ENCODE measurements around the gene UROC1. TPM values are rescaled to one million over a fixed set of nuclear protein-coding genes. Genes with fewer than 3 reads are reported as not detected.

Gene UROC1
- total RNA-seq, 1 donor: not detected

DNA sequence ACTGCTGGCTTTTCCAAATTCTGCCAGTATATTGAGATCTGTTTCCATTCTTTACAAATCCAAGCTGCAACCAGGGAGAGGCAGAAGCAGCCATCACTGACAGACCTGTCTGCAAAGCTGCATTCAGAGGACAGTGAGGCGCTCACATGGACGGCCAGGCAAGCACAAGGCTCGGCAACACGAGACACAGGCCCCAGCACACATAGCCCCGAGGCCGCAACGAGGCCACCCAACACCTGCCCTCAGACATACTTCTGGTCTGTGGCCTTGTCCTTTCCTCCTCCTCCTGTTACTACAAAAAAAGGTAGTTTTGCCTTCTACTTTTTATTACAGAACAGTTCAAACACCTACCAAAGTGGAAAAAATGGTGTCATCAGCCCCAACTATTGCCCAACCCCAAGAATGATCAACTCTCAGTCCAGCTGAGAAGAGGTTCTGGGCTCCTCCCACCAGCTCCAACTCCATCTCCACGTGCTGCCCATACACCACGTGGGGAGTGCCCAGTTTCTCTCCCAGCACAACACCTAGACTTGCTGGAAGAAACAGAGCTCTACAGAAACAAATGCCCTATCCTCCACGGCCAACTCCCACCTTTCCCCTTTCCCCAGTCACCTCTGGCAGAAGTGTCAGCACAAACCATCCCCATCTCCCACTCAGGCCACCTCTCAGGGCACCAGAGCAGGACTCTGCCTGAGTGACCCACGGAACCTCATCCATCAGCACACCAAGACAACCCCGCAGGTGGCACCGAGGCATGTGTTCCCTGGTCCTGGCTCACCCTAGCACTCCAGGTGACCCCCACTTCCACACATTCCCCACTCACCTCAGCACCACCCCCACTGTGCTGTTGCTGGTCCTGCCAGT, 49.3 kb downstream of the UROC1 start:
- TF ChIP-seq, protein P1, sequence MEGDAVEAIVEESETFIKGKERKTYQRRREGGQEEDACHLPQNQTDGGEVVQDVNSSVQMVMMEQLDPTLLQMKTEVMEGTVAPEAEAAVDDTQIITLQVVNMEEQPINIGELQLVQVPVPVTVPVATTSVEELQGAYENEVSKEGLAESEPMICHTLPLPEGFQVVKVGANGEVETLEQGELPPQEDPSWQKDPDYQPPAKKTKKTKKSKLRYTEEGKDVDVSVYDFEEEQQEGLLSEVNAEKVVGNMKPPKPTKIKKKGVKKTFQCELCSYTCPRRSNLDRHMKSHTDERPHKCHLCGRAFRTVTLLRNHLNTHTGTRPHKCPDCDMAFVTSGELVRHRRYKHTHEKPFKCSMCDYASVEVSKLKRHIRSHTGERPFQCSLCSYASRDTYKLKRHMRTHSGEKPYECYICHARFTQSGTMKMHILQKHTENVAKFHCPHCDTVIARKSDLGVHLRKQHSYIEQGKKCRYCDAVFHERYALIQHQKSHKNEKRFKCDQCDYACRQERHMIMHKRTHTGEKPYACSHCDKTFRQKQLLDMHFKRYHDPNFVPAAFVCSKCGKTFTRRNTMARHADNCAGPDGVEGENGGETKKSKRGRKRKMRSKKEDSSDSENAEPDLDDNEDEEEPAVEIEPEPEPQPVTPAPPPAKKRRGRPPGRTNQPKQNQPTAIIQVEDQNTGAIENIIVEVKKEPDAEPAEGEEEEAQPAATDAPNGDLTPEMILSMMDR (IDR thresholded peaks at IDR 0.05; ENCODE audit: insufficient read depth, low read length): no peak
- no peak overlapping the region for H3K4me3 ChIP-seq (ENCODE audit: low read depth, low read length)
- no peak for DNase-seq (ENCODE audit: low read depth)

DNA sequence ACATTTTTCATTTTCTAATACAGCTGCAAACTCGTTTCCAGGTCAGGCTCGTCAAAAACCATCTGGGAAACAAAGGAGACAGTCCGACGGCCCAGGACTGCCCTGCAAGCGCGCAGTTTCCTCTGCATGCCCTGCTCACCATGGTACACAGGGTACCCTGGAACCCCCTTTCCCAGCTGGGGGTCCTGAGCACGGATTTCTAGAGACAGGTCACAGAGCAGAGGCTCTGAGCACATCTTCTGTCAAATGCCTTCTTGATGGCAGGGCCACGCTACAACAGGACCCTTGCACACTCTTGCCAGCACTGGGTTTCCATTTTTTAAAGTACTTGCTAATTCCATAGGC, 50.0 kb downstream of the UROC1 start:
- TF ChIP-seq, protein P1 (IDR thresholded peaks at IDR 0.05; ENCODE audit: insufficient read depth, low read length): no peak
- DNase-seq (ENCODE audit: low read depth): no peak
- no peak overlapping the region for H3K4me3 ChIP-seq (ENCODE audit: low read depth, low read length)

DNA sequence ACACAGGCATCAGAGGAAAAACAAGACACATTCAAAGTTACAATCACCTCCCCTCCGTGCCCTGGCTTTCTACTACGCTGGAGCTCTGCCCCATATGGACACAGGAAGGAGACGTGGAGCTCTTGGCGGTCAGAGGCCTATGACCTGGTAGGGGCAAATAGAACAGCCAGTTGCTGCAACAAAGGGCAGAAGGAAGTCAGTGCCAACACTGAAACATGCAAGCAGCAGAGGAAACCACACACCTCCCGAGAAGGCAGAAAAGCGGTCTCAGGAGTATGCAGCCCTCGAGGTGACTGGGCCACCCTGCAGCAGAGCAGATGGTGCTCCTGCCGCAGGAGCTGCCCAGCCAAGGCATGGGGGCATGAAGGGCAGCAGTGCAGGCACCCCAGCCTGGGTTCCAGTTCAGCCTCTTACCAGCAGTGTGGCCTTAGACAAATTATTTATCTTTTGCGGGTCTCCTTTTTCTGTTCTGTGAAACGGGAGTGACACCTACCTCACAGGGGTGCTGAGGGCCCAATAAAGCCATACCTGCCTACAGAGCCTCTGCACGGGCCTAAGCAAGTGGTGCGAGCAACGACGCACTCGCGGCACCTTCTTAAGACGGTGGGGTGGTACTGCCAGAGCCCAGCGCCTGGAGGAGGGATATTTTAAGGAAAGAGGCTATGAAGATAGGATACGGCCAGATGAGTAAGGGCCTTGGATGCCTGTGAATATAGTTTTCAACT, 50.5 kb downstream of the UROC1 start:
- TF ChIP-seq, protein P1 (IDR thresholded peaks at IDR 0.05; ENCODE audit: insufficient read depth, low read length): no peak
- DNase-seq (ENCODE audit: low read depth): no peak
- H3K4me3 ChIP-seq (ENCODE audit: low read depth, low read length): no peak overlapping the region

DNA sequence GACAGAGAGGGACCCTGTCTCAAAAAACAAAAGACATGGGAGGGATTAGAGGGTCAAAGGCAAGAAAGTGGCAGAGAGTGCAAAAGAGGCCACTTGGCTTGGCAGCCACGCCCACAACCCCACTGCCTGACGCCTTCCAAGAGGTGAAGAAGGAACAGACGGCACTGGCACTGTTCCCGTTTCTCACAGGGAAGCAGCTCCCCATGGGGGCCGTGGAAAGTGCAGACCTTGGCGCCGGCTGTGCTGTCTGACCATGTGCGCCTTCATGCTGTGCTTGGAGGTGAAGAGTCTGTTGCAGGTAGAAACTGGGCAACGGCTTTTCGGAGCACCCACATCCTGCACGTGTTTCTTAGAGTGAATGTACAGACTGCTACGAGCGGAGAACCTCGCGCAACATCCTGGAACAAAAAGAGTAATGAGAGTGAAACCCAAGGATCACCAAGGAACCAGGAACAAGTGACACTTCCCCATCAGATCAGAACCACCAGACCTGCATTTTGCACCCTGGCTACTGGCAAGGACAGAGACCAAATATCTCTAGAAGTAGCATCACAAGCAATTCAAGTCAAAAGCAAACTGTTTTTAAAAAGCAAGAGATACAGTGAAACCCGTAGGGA, 51.5 kb downstream of the UROC1 start:
- no peak overlapping the region for H3K4me3 ChIP-seq (ENCODE audit: low read depth, low read length)
- TF ChIP-seq, protein P1 (IDR thresholded peaks at IDR 0.05; ENCODE audit: insufficient read depth, low read length): no peak
- no peak for DNase-seq (ENCODE audit: low read depth)

GRCh38 chr3:126464997-126465396, 52.6 kb downstream of the UROC1 start:
- H3K4me3 ChIP-seq (ENCODE audit: low read depth, low read length): no peak overlapping the region
- TF ChIP-seq, protein P1 (IDR thresholded peaks at IDR 0.05; ENCODE audit: insufficient read depth, low read length): no peak
- no peak for DNase-seq (ENCODE audit: low read depth)

GRCh38 chr3:126464494-126464893, 53.1 kb downstream of the UROC1 start:
- TF ChIP-seq, protein P1 (IDR thresholded peaks at IDR 0.05; ENCODE audit: insufficient read depth, low read length): no peak
- no peak for DNase-seq (ENCODE audit: low read depth)
- H3K4me3 ChIP-seq (ENCODE audit: low read depth, low read length): no peak overlapping the region
